Measurements from ENCODE around the gene KMT2E. TPM values are rescaled to one million over a fixed set of nuclear protein-coding genes. Genes with fewer than 3 reads are reported as not detected.

Gene KMT2E
- polyA plus RNA-seq, 4 donors, result 11.1 to 52.4 (median 16.2) TPM

DNA sequence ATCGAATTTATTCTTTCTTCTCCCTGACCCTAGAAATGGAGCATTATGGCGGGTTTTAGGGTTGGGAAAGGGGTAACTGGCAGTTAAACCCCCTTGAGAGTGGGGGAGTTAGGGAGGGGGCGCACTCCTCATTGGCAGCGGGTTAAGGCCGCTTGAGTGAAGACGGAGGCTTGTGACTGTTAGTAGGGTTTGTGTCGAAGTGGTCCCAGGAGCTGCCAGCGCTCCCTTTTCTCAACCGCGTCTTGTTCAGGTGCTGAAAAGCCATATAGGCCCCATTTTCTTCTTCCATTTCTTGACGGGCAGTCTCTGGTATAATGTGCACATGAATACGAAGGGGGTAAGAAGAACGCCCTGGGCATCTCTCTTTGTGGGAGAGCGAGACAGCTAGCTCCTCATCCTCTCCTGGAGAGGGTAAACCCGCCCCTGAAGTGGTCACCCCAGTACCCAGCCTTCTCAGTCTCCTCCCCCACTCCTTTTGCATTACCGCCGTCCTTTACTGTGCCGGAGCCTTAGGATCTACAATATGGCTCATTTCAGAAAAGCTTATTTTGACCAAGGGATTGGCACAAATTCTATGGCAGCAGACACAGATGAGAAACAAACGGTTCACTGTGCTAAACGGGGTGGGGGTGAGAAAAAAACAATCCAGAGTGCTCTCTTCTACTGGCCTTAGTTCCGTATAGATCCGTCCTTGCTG is 836 bp downstream of the KMT2E start:
- no peak for FAIRE-seq
- H3K27me3 ChIP-seq (ENCODE audit: control insufficient read depth in 3 of 3, insufficient read depth in 3 of 3, low read length in 3 of 3), result no peaks in the 10 kb centered on the region
- 0 to 1% (median 0%) methylated on average over 22 of the region's 22 CpGs for WGBS, 3 donors
- DNase-seq, result peak; percentile 69 to 77
- no peaks in the 10 kb centered on the region for H3K36me3 ChIP-seq (ENCODE audit: control insufficient read depth in 3 of 3, insufficient read depth in 2 of 3, low read depth in 1 of 3, low read length in 3 of 3)
- peak overlapping the region; percentile 60 to 95 (median 71) for H3K4me3 ChIP-seq (ENCODE audit: low read depth in 1 of 3, low read length in 3 of 3)
- peak overlapping the region; percentile 82 to 98 (median 94) for H3K27ac ChIP-seq (ENCODE audit: low read depth in 1 of 3, low read length in 2 of 3)
- H3K4me1 ChIP-seq (ENCODE audit: control insufficient read depth in 3 of 3, insufficient read depth in 2 of 3, low read depth in 1 of 3, low read length in 2 of 3), result peaks cover 0 to 8% (median 3%) of the 10 kb centered on the region in 3 donors
- no peaks in the 10 kb centered on the region for H3K9me3 ChIP-seq (ENCODE audit: control insufficient read depth in 2 of 2, insufficient read depth in 1 of 2, low read depth in 1 of 2, low read length in 1 of 2)

DNA sequence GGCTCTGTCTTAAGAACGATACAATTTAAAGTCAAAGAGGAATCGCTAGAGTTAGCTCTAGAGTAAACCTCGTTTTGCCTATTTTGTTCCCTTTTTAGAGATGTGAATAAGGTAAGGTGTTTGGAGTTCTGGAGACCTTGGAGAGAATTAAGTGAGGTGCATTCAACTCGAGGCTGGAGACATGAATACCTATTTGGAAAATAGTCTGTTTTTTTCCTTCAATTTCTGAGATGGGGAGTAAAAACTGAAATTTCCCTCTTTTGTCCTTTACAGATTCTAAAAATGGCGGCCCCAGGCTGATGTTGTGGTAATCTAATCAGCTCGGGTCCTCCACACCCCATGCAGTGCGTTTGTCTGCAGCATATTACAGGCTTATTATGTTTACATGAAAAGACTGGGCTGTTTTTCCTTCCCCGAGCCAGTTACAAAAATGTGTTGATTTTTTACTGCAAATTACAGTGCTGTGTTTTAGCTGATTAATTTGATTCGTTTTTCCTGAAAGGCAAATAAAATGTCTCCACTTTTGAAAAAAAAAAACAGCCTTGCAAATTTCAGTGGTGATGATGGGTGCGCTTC is 1.5 kb downstream of the KMT2E start:
- peak overlapping the region; percentile 82 to 98 (median 94) for H3K27ac ChIP-seq (ENCODE audit: low read depth in 1 of 3, low read length in 2 of 3)
- H3K36me3 ChIP-seq (ENCODE audit: control insufficient read depth in 3 of 3, insufficient read depth in 2 of 3, low read depth in 1 of 3, low read length in 3 of 3), result no peaks in the 10 kb centered on the region
- H3K27me3 ChIP-seq (ENCODE audit: control insufficient read depth in 3 of 3, insufficient read depth in 3 of 3, low read length in 3 of 3), result no peaks in the 10 kb centered on the region
- H3K4me1 ChIP-seq (ENCODE audit: control insufficient read depth in 3 of 3, insufficient read depth in 2 of 3, low read depth in 1 of 3, low read length in 2 of 3), result peaks cover 0 to 8% (median 3%) of the 10 kb centered on the region in 3 donors
- H3K4me3 ChIP-seq (ENCODE audit: low read depth in 1 of 3, low read length in 3 of 3), result peak overlapping the region; percentile 60 to 95 (median 71)
- FAIRE-seq (no peak), DNase-seq (peak; percentile 64 to 69)
- no peaks in the 10 kb centered on the region for H3K9me3 ChIP-seq (ENCODE audit: control insufficient read depth in 2 of 2, insufficient read depth in 1 of 2, low read depth in 1 of 2, low read length in 1 of 2)
- WGBS, 3 donors, result 0% methylated on average over 10 of the region's 10 CpGs

DNA sequence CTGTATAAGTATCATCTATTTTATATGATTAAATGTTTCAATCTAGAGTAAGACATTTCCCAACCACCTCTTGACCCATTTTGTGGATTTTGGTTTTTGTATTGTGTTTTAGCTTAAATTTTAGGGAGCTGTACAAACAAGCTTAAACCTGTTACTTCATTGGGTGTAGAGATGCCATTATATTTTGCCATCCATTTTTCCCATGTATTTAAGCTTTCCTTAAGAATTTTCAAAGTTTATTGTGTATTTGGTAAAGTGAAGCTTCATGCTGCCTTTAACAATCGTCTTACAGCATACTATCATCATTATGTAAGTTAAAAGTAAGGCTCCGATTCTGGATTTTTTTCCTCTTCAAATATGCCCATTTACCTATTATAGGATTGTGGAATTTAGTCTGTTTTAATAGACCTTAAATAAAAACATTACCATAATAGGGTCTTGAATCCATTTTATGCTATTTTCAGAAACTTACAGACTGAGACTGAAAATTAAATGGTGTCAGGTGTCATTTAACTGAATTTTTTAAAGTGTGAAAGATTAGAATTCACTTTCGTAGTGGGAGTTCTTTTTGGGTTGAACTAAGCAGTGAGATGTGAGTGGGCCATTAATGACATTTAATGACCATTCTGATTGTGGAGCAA is 2.2 kb downstream of the KMT2E start:
- FAIRE-seq (no peak), DNase-seq (peak in 1 of 2 donors; percentile 26)
- no peaks in the 10 kb centered on the region for H3K27me3 ChIP-seq (ENCODE audit: control insufficient read depth in 3 of 3, insufficient read depth in 3 of 3, low read length in 3 of 3)

DNA sequence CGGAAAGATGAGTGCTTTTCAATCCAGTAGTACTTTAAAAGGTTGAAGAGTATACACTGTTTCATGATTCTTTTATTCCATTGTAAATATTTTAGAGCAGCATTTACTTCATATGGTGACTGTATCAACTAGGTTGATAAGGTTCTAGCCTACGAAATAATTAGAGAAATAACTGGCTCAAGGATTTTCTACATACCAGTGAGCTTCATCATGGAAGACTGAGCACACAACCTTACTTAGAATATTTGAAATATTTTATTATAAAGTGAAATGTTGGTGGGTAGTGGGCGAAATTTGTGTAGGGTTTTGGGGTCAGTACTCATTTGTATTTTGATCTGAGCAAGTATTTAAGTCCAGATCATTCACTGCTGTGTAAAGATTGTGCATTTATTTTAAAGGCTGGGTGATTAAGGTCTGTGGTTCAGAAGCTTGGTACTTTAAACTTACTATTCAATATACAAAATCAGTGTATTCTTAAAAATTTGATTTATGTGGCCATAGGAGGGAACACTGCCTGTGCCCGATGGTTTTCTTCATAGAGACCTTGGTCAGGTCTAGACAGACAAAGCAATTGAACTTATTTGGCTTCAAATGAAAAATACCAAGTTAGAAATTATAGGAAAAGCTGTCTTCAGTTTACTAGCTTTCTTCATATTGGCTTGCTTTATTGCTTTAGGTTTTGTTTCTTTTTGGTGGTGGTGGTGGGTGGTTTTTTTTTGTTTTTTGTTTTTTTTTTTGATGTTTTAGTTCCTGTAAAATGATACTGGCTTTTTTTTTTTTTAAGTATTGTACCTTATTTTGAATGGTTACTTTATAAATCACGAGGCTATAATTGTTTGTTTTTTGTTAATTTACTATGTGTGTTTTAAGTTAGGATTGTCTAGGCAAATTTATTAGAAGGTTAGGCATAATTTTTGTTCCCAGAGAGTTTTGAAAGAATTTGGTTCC is 3.0 kb downstream of the KMT2E start:
- 5 to 13% (median 8%) methylated on average over 5 of the region's 5 CpGs for WGBS, 3 donors
- DNase-seq (no peak), FAIRE-seq (no peak)
- peaks cover 2 to 11% (median 8%) of the 10 kb centered on the region in 3 donors for H3K4me1 ChIP-seq (ENCODE audit: control insufficient read depth in 3 of 3, insufficient read depth in 2 of 3, low read depth in 1 of 3, low read length in 2 of 3)
- H3K4me3 ChIP-seq (ENCODE audit: low read depth in 1 of 3, low read length in 3 of 3), result peak overlapping the region; percentile 29 to 71 (median 60)
- H3K27me3 ChIP-seq (ENCODE audit: control insufficient read depth in 3 of 3, insufficient read depth in 3 of 3, low read length in 3 of 3), result no peaks in the 10 kb centered on the region
- peak overlapping the region; percentile 20 to 94 (median 24) for H3K27ac ChIP-seq (ENCODE audit: low read depth in 1 of 3, low read length in 2 of 3)
- H3K36me3 ChIP-seq (ENCODE audit: control insufficient read depth in 3 of 3, insufficient read depth in 2 of 3, low read depth in 1 of 3, low read length in 3 of 3), result no peaks in the 10 kb centered on the region
- no peaks in the 10 kb centered on the region for H3K9me3 ChIP-seq (ENCODE audit: control insufficient read depth in 2 of 2, insufficient read depth in 1 of 2, low read depth in 1 of 2, low read length in 1 of 2)

More for the DNA sequence above, 2.2 kb downstream of the KMT2E start:
- WGBS, 3 donors, result 2 to 3% (median 3%) methylated on average over 3 of the region's 3 CpGs
- Histone ChIP-seq H3K9me3 (ENCODE audit: control insufficient read depth in 2 of 2, insufficient read depth in 1 of 2, low read depth in 1 of 2, low read length in 1 of 2) (no peaks in the 10 kb centered on the region), H3K4me1 (ENCODE audit: control insufficient read depth in 3 of 3, insufficient read depth in 2 of 3, low read depth in 1 of 3, low read length in 2 of 3) (peaks cover under 1 to 8% (median 6%) of the 10 kb centered on the region in 3 donors), H3K36me3 (ENCODE audit: control insufficient read depth in 3 of 3, insufficient read depth in 2 of 3, low read depth in 1 of 3, low read length in 3 of 3) (no peaks in the 10 kb centered on the region), H3K4me3 (ENCODE audit: low read depth in 1 of 3, low read length in 3 of 3) (peak overlapping the region; percentile 7 to 71 (median 60)), H3K27ac (ENCODE audit: low read depth in 1 of 3, low read length in 2 of 3) (peak overlapping the region in 2 of 3 donors; percentile 24 to 94)

GRCh38 chr7:105017657-105018365 is 3.8 kb downstream of the KMT2E start:
- 3 to 6% (median 5%) methylated on average over 4 of the region's 4 CpGs for WGBS, 3 donors
- no peaks in the 10 kb centered on the region for H3K36me3 ChIP-seq (ENCODE audit: control insufficient read depth in 3 of 3, insufficient read depth in 2 of 3, low read depth in 1 of 3, low read length in 3 of 3)
- DNase-seq (no peak), FAIRE-seq (no peak)
- H3K9me3 ChIP-seq (ENCODE audit: control insufficient read depth in 2 of 2, insufficient read depth in 1 of 2, low read depth in 1 of 2, low read length in 1 of 2), result no peaks in the 10 kb centered on the region
- H3K27me3 ChIP-seq (ENCODE audit: control insufficient read depth in 3 of 3, insufficient read depth in 3 of 3, low read length in 3 of 3), result no peaks in the 10 kb centered on the region
- peak overlapping the region in 2 of 3 donors; percentile 32 to 58 for H3K27ac ChIP-seq (ENCODE audit: low read depth in 1 of 3, low read length in 2 of 3)
- H3K4me3 ChIP-seq (ENCODE audit: low read depth in 1 of 3, low read length in 3 of 3), result peak overlapping the region in 1 of 3 donors; percentile 19
- peaks cover 2 to 11% (median 8%) of the 10 kb centered on the region in 3 donors for H3K4me1 ChIP-seq (ENCODE audit: control insufficient read depth in 3 of 3, insufficient read depth in 2 of 3, low read depth in 1 of 3, low read length in 2 of 3)

- H3K36me3 ChIP-seq (ENCODE audit: control insufficient read depth in 3 of 3, insufficient read depth in 2 of 3, low read depth in 1 of 3, low read length in 3 of 3), result no peaks in the 10 kb centered on the region
- 18 to 23% (median 23%) methylated on average over 3 of the region's 3 CpGs for WGBS, 3 donors
- DNase-seq (no peak), FAIRE-seq (no peak)
- no peak overlapping the region for H3K4me3 ChIP-seq (ENCODE audit: low read depth in 1 of 3, low read length in 3 of 3)
- H3K27me3 ChIP-seq (ENCODE audit: control insufficient read depth in 3 of 3, insufficient read depth in 3 of 3, low read length in 3 of 3), result no peaks in the 10 kb centered on the region
- H3K4me1 ChIP-seq (ENCODE audit: control insufficient read depth in 3 of 3, insufficient read depth in 2 of 3, low read depth in 1 of 3, low read length in 2 of 3), result peaks cover 2 to 11% (median 8%) of the 10 kb centered on the region in 3 donors
- H3K27ac ChIP-seq (ENCODE audit: low read depth in 1 of 3, low read length in 2 of 3), result no peak overlapping the region
- no peaks in the 10 kb centered on the region for H3K9me3 ChIP-seq (ENCODE audit: control insufficient read depth in 2 of 2, insufficient read depth in 1 of 2, low read depth in 1 of 2, low read length in 1 of 2)
Observed at GRCh38 chr7:105019269-105019668, 5.3 kb downstream of the KMT2E start.

GRCh38 chr7:105020926-105021325 is 6.9 kb downstream of the KMT2E start:
- FAIRE-seq, result no peak
- no peak for DNase-seq
- H3K9me3 ChIP-seq (ENCODE audit: control insufficient read depth in 2 of 2, insufficient read depth in 1 of 2, low read depth in 1 of 2, low read length in 1 of 2), result no peaks in the 10 kb centered on the region
- H3K4me1 ChIP-seq (ENCODE audit: control insufficient read depth in 3 of 3, insufficient read depth in 2 of 3, low read depth in 1 of 3, low read length in 2 of 3), result peaks cover 2 to 18% (median 8%) of the 10 kb centered on the region in 3 donors
- WGBS, 3 donors, result 39 to 61% (median 52%) methylated on average over 3 of the region's 3 CpGs
- H3K36me3 ChIP-seq (ENCODE audit: control insufficient read depth in 3 of 3, insufficient read depth in 2 of 3, low read depth in 1 of 3, low read length in 3 of 3), result no peaks in the 10 kb centered on the region
- H3K27me3 ChIP-seq (ENCODE audit: control insufficient read depth in 3 of 3, insufficient read depth in 3 of 3, low read length in 3 of 3), result no peaks in the 10 kb centered on the region
- H3K27ac ChIP-seq (ENCODE audit: low read depth in 1 of 3, low read length in 2 of 3), result peak overlapping the region in 1 of 3 donors; percentile 16
- no peak overlapping the region for H3K4me3 ChIP-seq (ENCODE audit: low read depth in 1 of 3, low read length in 3 of 3)
